ENCODE measurements around the gene CDAN1.

GRCh38 chr15:42785569-42785968, 48.6 kb upstream of the CDAN1 start:
- no peak for TF ChIP-seq POLR2A (IDR thresholded peaks at IDR 0.05)
- no peak for TF ChIP-seq CTCF (IDR thresholded peaks at IDR 0.05)
- no peak for TF ChIP-seq POLR2AphosphoS5 (IDR thresholded peaks at IDR 0.05)

All from stomach (tissue), 4 donors.